ENCODE measurements around the gene PHACTR3. TPM values are rescaled to one million over a fixed set of nuclear protein-coding genes. Genes with fewer than 3 reads are reported as not detected.
A peak's percentile ranks its signal among the peaks of the same experiment; 100 is the strongest.

Gene PHACTR3
- total and polyA plus RNA-seq, 4 donors, result 0.14 to 0.42 (median 0.17) TPM

GRCh38 chr20:59808729-59809381 is 204.5 kb downstream of the PHACTR3 start:
- 82% methylated on average over 29 of the region's 29 CpGs for WGBS
- H3K4me1 ChIP-seq (ENCODE audit: control insufficient read depth in 4 of 4, insufficient read depth in 4 of 4, low read length in 3 of 4), result no peaks in the 10 kb centered on the region
- H3K9me3 ChIP-seq (ENCODE audit: control insufficient read depth in 4 of 4, low read length in 3 of 4), result no peaks in the 10 kb centered on the region
- peaks cover 0 to 12% (median 0%) of the 10 kb centered on the region in 4 donors for H3K27me3 ChIP-seq (ENCODE audit: control insufficient read depth in 4 of 4, insufficient read depth in 4 of 4, low read length in 3 of 4)
- no peak overlapping the region for H3K4me3 ChIP-seq (ENCODE audit: low read depth in 1 of 3, low read length in 3 of 3)
- no peak overlapping the region for H3K9ac ChIP-seq (ENCODE audit: low read depth in 1 of 2, low read length in 2 of 2)
- DNase-seq (ENCODE audit: low spot score), result peak; percentile 26
- H3K36me3 ChIP-seq (ENCODE audit: control insufficient read depth in 4 of 4, insufficient read depth in 3 of 4, low read depth in 1 of 4, low read length in 3 of 4), result no peaks in the 10 kb centered on the region
- H3K27ac ChIP-seq (ENCODE audit: low read depth in 1 of 2, low read length in 2 of 2), result no peak overlapping the region
- TF ChIP-seq EGR1 (IDR thresholded peaks at IDR 0.05; ENCODE audit: low read depth in 2 of 2) (no peak), SP1 (IDR thresholded peaks at IDR 0.05) (no peak), HNF4A (conservative IDR thresholded peaks at IDR 0.05) (no peak), MAX (IDR thresholded peaks at IDR 0.05) (no peak), RAD21 (IDR thresholded peaks at IDR 0.05) (no peak)
- TF ChIP-seq, protein P1, sequence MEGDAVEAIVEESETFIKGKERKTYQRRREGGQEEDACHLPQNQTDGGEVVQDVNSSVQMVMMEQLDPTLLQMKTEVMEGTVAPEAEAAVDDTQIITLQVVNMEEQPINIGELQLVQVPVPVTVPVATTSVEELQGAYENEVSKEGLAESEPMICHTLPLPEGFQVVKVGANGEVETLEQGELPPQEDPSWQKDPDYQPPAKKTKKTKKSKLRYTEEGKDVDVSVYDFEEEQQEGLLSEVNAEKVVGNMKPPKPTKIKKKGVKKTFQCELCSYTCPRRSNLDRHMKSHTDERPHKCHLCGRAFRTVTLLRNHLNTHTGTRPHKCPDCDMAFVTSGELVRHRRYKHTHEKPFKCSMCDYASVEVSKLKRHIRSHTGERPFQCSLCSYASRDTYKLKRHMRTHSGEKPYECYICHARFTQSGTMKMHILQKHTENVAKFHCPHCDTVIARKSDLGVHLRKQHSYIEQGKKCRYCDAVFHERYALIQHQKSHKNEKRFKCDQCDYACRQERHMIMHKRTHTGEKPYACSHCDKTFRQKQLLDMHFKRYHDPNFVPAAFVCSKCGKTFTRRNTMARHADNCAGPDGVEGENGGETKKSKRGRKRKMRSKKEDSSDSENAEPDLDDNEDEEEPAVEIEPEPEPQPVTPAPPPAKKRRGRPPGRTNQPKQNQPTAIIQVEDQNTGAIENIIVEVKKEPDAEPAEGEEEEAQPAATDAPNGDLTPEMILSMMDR (IDR thresholded peaks at IDR 0.05; ENCODE audit: low read depth, low read length, missing input control), result no peak

GRCh38 chr20:59809630-59810448 is 205.5 kb downstream of the PHACTR3 start:
- H3K4me1 ChIP-seq (ENCODE audit: control insufficient read depth in 4 of 4, insufficient read depth in 4 of 4, low read length in 3 of 4), result no peaks in the 10 kb centered on the region
- H3K27me3 ChIP-seq (ENCODE audit: control insufficient read depth in 4 of 4, insufficient read depth in 4 of 4, low read length in 3 of 4), result peaks cover 0 to 11% (median 0%) of the 10 kb centered on the region in 4 donors
- no peak overlapping the region for H3K27ac ChIP-seq (ENCODE audit: low read depth in 1 of 2, low read length in 2 of 2)
- H3K36me3 ChIP-seq (ENCODE audit: control insufficient read depth in 4 of 4, insufficient read depth in 3 of 4, low read depth in 1 of 4, low read length in 3 of 4), result no peaks in the 10 kb centered on the region
- no peak overlapping the region for H3K4me3 ChIP-seq (ENCODE audit: low read depth in 1 of 3, low read length in 3 of 3)
- no peak for TF ChIP-seq HNF4G (IDR thresholded peaks at IDR 0.05)
- TF ChIP-seq, protein P2, sequence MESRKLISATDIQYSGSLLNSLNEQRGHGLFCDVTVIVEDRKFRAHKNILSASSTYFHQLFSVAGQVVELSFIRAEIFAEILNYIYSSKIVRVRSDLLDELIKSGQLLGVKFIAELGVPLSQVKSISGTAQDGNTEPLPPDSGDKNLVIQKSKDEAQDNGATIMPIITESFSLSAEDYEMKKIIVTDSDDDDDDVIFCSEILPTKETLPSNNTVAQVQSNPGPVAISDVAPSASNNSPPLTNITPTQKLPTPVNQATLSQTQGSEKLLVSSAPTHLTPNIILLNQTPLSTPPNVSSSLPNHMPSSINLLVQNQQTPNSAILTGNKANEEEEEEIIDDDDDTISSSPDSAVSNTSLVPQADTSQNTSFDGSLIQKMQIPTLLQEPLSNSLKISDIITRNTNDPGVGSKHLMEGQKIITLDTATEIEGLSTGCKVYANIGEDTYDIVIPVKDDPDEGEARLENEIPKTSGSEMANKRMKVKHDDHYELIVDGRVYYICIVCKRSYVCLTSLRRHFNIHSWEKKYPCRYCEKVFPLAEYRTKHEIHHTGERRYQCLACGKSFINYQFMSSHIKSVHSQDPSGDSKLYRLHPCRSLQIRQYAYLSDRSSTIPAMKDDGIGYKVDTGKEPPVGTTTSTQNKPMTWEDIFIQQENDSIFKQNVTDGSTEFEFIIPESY (IDR thresholded peaks at IDR 0.05), result no peak
- no peak for TF ChIP-seq EGR1 (IDR thresholded peaks at IDR 0.05; ENCODE audit: low read depth in 2 of 2)
- no peak for TF ChIP-seq HNF4A (conservative IDR thresholded peaks at IDR 0.05)
- TF ChIP-seq REST (IDR thresholded peaks at IDR 0.05), result no peak
- no peak for TF ChIP-seq FOXA2 (IDR thresholded peaks at IDR 0.05)
- no peak for TF ChIP-seq NR2F2 (IDR thresholded peaks at IDR 0.05)
- TF ChIP-seq TAF1 (conservative IDR thresholded peaks at IDR 0.05), result no peak
- no peak for TF ChIP-seq RXRA (IDR thresholded peaks at IDR 0.05)
- TF ChIP-seq FOXA1 (IDR thresholded peaks at IDR 0.05), result no peak
- TF ChIP-seq JUND (IDR thresholded peaks at IDR 0.05), result no peak
- TF ChIP-seq RAD21 (IDR thresholded peaks at IDR 0.05), result no peak
- TF ChIP-seq YY1 (IDR thresholded peaks at IDR 0.05), result no peak
- H3K9ac ChIP-seq (ENCODE audit: low read depth in 1 of 2, low read length in 2 of 2), result no peak overlapping the region
- no peaks in the 10 kb centered on the region for H3K9me3 ChIP-seq (ENCODE audit: control insufficient read depth in 4 of 4, low read length in 3 of 4)
- WGBS, result 76% methylated on average over 11 of the region's 11 CpGs
- DNase-seq (ENCODE audit: low spot score), result peak; percentile 3

Measured in liver (tissue), 9 donors.